H9 (cell line): ENCODE measurements around the gene LRFN2. TPM values are rescaled to one million over a fixed set of nuclear protein-coding genes. Genes with fewer than 3 reads are reported as not detected.

Experiments
- DNase-seq: peaks from one replicate; pipeline ENCODE4 v3.0.0-alpha.2; 2017
- H2AFZ ChIP-seq: one replicate; pipeline ENCODE4 v1.6.1; 2013; ENCODE audit warnings: mild to moderate bottlenecking, low read length, control low read depth, moderate library complexity
- H2AK5ac ChIP-seq: 2 replicates; pipeline ENCODE4 v1.6.1; 2013; ENCODE audit warnings: low read length, control low read depth, mixed read lengths; ENCODE audit not compliant: insufficient read length
- H2BK120ac ChIP-seq: one replicate; pipeline ENCODE4 v1.6.1; 2013; ENCODE audit warnings: low read depth, mild to moderate bottlenecking, low read length, control low read depth, inconsistent platforms; ENCODE audit not compliant: poor library complexity, severe bottlenecking
- H2BK12ac ChIP-seq: 2 replicates; pipeline ENCODE4 v1.6.1; 2013; ENCODE audit warnings: low read length, control low read depth, mixed read lengths, low read depth; ENCODE audit not compliant: insufficient read length
- H2BK15ac ChIP-seq: 2 replicates; pipeline ENCODE4 v1.6.1; 2013; ENCODE audit warnings: low read depth, low read length, control low read depth
- H2BK20ac ChIP-seq: one replicate; pipeline ENCODE4 v1.6.1; 2013; ENCODE audit warnings: low read depth, mild to moderate bottlenecking, low read length, control low read depth, inconsistent platforms; ENCODE audit not compliant: poor library complexity, severe bottlenecking
- H2BK5ac ChIP-seq: 2 replicates; pipeline ENCODE4 v1.6.1; 2013; ENCODE audit warnings: low read length, control low read depth, mixed read lengths; ENCODE audit not compliant: insufficient read length
- H3K14ac ChIP-seq: 2 replicates; pipeline ENCODE4 v1.6.1; 2013; ENCODE audit warnings: low read length, control low read depth; ENCODE audit not compliant: insufficient read depth
- H3K18ac ChIP-seq: 2 replicates; pipeline ENCODE4 v1.6.1; 2013; ENCODE audit warnings: low read depth, mild to moderate bottlenecking, mixed read lengths, low read length, control low read depth; ENCODE audit not compliant: insufficient read length
- H3K23ac ChIP-seq: 2 replicates; pipeline ENCODE4 v1.6.1; 2013; ENCODE audit warnings: low read length, control low read depth, mixed read lengths, low read depth; ENCODE audit not compliant: insufficient read length
- H3K23me2 ChIP-seq: 2 replicates; pipeline ENCODE4 v1.6.1; 2013; ENCODE audit warnings: low read depth, mild to moderate bottlenecking, mixed read lengths, low read length, control low read depth; ENCODE audit not compliant: insufficient read length, poor library complexity, severe bottlenecking
- H3K27ac ChIP-seq: 2 replicates; pipeline ENCODE4 v1.5.1; 2013; ENCODE audit warnings: low read length, control low read depth, mixed read lengths, low read depth; ENCODE audit not compliant: insufficient read length
- H3K27me3 ChIP-seq: 2 replicates; pipeline ENCODE4 v1.6.1; 2013; ENCODE audit warnings: low read length, control low read depth, inconsistent platforms; ENCODE audit not compliant: insufficient read depth
- H3K4ac ChIP-seq: 2 replicates; pipeline ENCODE4 v1.6.1; 2013; ENCODE audit warnings: low read depth, mild to moderate bottlenecking, control low read depth, inconsistent platforms, low read length, moderate library complexity
- H3K4me1 ChIP-seq: 2 replicates; pipeline ENCODE4 v1.6.1; 2013; ENCODE audit warnings: low read length, control low read depth, inconsistent platforms; ENCODE audit not compliant: insufficient read depth
- H3K4me2 ChIP-seq: 2 replicates; pipeline ENCODE4 v1.6.1; 2013; ENCODE audit warnings: low read length, control low read depth, mixed read lengths; ENCODE audit not compliant: insufficient read length, insufficient read depth
- H3K56ac ChIP-seq: 2 replicates; pipeline ENCODE4 v1.6.1; 2013; ENCODE audit warnings: low read depth, mild to moderate bottlenecking, mixed read lengths, low read length, control low read depth; ENCODE audit not compliant: insufficient read length
- H3K79me1 ChIP-seq: 2 replicates; pipeline ENCODE4 v1.6.1; 2013; ENCODE audit warnings: low read depth, mild to moderate bottlenecking, moderate library complexity, low read length, control low read depth, inconsistent platforms; ENCODE audit not compliant: insufficient read depth, poor library complexity, severe bottlenecking
- H3K79me2 ChIP-seq: 2 replicates; pipeline ENCODE4 v1.6.1; 2013; ENCODE audit warnings: low read length, control low read depth, inconsistent platforms; ENCODE audit not compliant: insufficient read depth
- H3K9ac ChIP-seq: 2 replicates; pipeline ENCODE4 v1.6.1; 2013; ENCODE audit warnings: low read length, control low read depth, mixed read lengths; ENCODE audit not compliant: insufficient read length; ENCODE audit errors: extremely low read depth
- H3K9me3 ChIP-seq: one replicate; pipeline ENCODE4 v1.6.1; 2013; ENCODE audit warnings: low read depth, low read length, inconsistent platforms; ENCODE audit not compliant: control insufficient read depth
- H3T11ph ChIP-seq: one replicate; pipeline ENCODE4 v1.6.1; 2013; ENCODE audit warnings: mild to moderate bottlenecking, low read length, control low read depth, inconsistent platforms
- H4K20me1 ChIP-seq: one replicate; pipeline ENCODE4 v1.6.1; 2013; ENCODE audit not compliant: control insufficient read depth, insufficient read length, insufficient read depth
- H4K5ac ChIP-seq: 2 replicates; pipeline ENCODE4 v1.6.1; 2013; ENCODE audit warnings: low read depth, mild to moderate bottlenecking, mixed read lengths, low read length, control low read depth; ENCODE audit not compliant: insufficient read length
- H4K8ac ChIP-seq: replicated peaks from 2 replicates; pipeline ENCODE4 v1.6.1; 2013; ENCODE audit warnings: low read length, control low read depth, mixed read lengths, low read depth; ENCODE audit not compliant: insufficient read length
- H4K91ac ChIP-seq: 2 replicates; pipeline ENCODE4 v1.6.1; 2013; ENCODE audit warnings: low read depth, mild to moderate bottlenecking, moderate library complexity, mixed read lengths, low read length, control low read depth; ENCODE audit not compliant: insufficient read length
- H3K27ac Mint-ChIP-seq, 3 experiments: 2 replicates in 2 of 3; 3 replicates in 1 of 3; pipeline ENCODE4 v1.8.0; 2020 to 2021; ENCODE audit warnings: mixed read lengths in 3 of 3, mild to moderate bottlenecking in 1 of 3, moderate library complexity in 1 of 3
- H3K27me3 Mint-ChIP-seq: 2 replicates; pipeline ENCODE4 v1.8.0; 2021; ENCODE audit warnings: low read depth, mild to moderate bottlenecking, moderate library complexity, mixed read lengths
- H3K36me3 Mint-ChIP-seq, 3 experiments: 2 replicates in 2 of 3; 3 replicates in 1 of 3; pipeline ENCODE4 v1.8.0; 2020 to 2021; ENCODE audit warnings: low read depth in 3 of 3, mixed read lengths in 3 of 3; ENCODE audit not compliant: insufficient read depth in 1 of 3
- H3K4me1 Mint-ChIP-seq, 2 experiments: 2 replicates each; pipeline ENCODE4 v1.8.0; 2020; ENCODE audit warnings: mixed read lengths in 2 of 2
- H3K4me3 Mint-ChIP-seq, 2 experiments: 2 replicates in 1 of 2; 3 replicates in 1 of 2; pipeline ENCODE4 v1.8.0; 2020 to 2021; ENCODE audit warnings: mild to moderate bottlenecking in 2 of 2, mixed read lengths in 2 of 2, moderate library complexity in 1 of 2
- H3K9me3 Mint-ChIP-seq, 2 experiments: 2 replicates in 1 of 2; 3 replicates in 1 of 2; pipeline ENCODE4 v1.8.0; 2020; ENCODE audit warnings: mild to moderate bottlenecking in 2 of 2, mixed read lengths in 2 of 2, moderate library complexity in 1 of 2
- CTCF ChIP-seq: fragments of 200-600 bp; sonication (generic); conservative IDR thresholded peaks from 3 replicates; pipeline ENCODE4 v1.8.0; 2021; ENCODE audit warnings: antibody characterized with exemption, mild to moderate bottlenecking
- WGBS: extraction: QIAGEN DNeasy Blood & Tissue Kit; methylation state at CpG from one replicate; pipeline ENCODE4 v1.1.7; 2013; ENCODE audit warnings: missing lambda C conversion rate, low lambda C conversion rate, mixed read lengths; ENCODE audit not compliant: insufficient read length; ENCODE audit errors: extremely low coverage; 5-methylcytosine and 5-hydroxymethylcytosine counted together
- total RNA-seq: library from RNA; stranded (reverse); gene quantifications from 2 replicates; pipeline ENCODE4 v1.2.1, GENCODE V29; 2021

The LRFN2 gene
- total RNA-seq, 1 experiment from 2014 or later = 0.11 TPM

GRCh38 chr6:40479706-40480105 lies 107.5 kb downstream of the LRFN2 start:
- H3K36me3 Mint-ChIP-seq = no peaks in the 10 kb centered on the region; a peak in 1 of 7 replicates
- Histone ChIP-seq H3K4me2 (no peak overlapping the region), H3K9me3 (no peaks in the 10 kb centered on the region), H4K91ac (no peak overlapping the region), H2BK15ac (no peak overlapping the region), H3K4ac (no peak overlapping the region), H2AFZ (no peak overlapping the region), H3K4me1 (peaks cover 4% of the 10 kb centered on the region; the same call in 1 of the 2 replicates), H4K8ac (no peak overlapping the region), H3K14ac (no peak overlapping the region), H2BK5ac (no peak overlapping the region), H3K23me2 (no peaks in the 10 kb centered on the region), H2BK120ac (no peak overlapping the region), H3K9ac (no peak overlapping the region), H4K20me1 (no peaks in the 10 kb centered on the region), H3K27me3 (no peaks in the 10 kb centered on the region), H3T11ph (no peak overlapping the region), H4K5ac (no peak overlapping the region), H3K23ac (no peak overlapping the region), H3K56ac (no peak overlapping the region), H3K27ac (no peak overlapping the region), H2AK5ac (no peak overlapping the region), H3K18ac (no peak overlapping the region), H2BK12ac (no peak overlapping the region), H3K79me2 (no peaks in the 10 kb centered on the region), H2BK20ac (no peak overlapping the region), H3K79me1 (no peaks in the 10 kb centered on the region)
- H3K4me1 Mint-ChIP-seq = peaks cover 14 to 23% of the 10 kb centered on the region in 2 experiments
- no peaks in the 10 kb centered on the region for H3K9me3 Mint-ChIP-seq
- no CpG with 5 or more reads among the region's 7 CpGs for WGBS
- H3K27ac Mint-ChIP-seq = no peak overlapping the region
- H3K27me3 Mint-ChIP-seq = peaks cover 15% of the 10 kb centered on the region
- TF ChIP-seq CTCF = no peak
- H3K4me3 Mint-ChIP-seq = no peak overlapping the region
- DNase-seq = no peak
